HepG2 (cell line): ENCODE measurements around the gene RIMOC1. TPM values are rescaled to one million over a fixed set of nuclear protein-coding genes. Genes with fewer than 3 reads are reported as not detected.
A peak's percentile ranks its signal among the peaks of the same experiment; 100 is the strongest.

Experiments
- ASH2L ChIP-seq: fragments of 300-600, 200-600 bp; sonication (generic); IDR thresholded peaks from 2 replicates; pipeline ENCODE4 v1.7.0; 2017; ENCODE audit warnings: low read depth, mild to moderate bottlenecking, moderate library complexity, mixed read lengths, low read length; ENCODE audit not compliant: insufficient read length
- DBP ChIP-seq: sonication (generic); formaldehyde crosslinking; IDR thresholded peaks from 2 replicates; pipeline ENCODE4 v1.4.0; 2020; ENCODE audit warnings: missing genetic modification reagents; ENCODE audit errors: not compliant biosample characterization
- DRAP1 ChIP-seq: IDR thresholded peaks from 2 replicates; pipeline ENCODE4 v1.6.1; 2016; ENCODE audit warnings: missing genetic modification reagents, missing compliant biosample characterization
- EEA1 ChIP-seq: sonication (generic); formaldehyde crosslinking; IDR thresholded peaks from 2 replicates; pipeline ENCODE4 v1.5.1; 2020; ENCODE audit warnings: mild to moderate bottlenecking, missing genetic modification reagents, borderline replicate concordance
- ELF1 ChIP-seq: sonication (generic); formaldehyde crosslinking; IDR thresholded peaks from 2 replicates; pipeline ENCODE4 v1.4.0; 2020; ENCODE audit warnings: missing genetic modification reagents
- FOXM1 ChIP-seq: sonication (generic); formaldehyde crosslinking; IDR thresholded peaks from 2 replicates; pipeline ENCODE4 v1.5.0; 2020; ENCODE audit warnings: missing genetic modification reagents
- HMGXB4 ChIP-seq, 2 experiments: sonication (generic) in 1 of 2; formaldehyde crosslinking in 1 of 2; IDR thresholded peaks; 2 replicates each; pipeline versions ENCODE4 v1.4.0 to v1.6.1; 2018 to 2020; ENCODE audit warnings: missing genetic modification reagents in 2 of 2, borderline replicate concordance in 1 of 2, low read depth in 1 of 2, mild to moderate bottlenecking in 1 of 2, missing biosample characterization in 1 of 2
- MAFF ChIP-seq: IDR thresholded peaks from 2 replicates; pipeline ENCODE4 v1.6.1; 2011; ENCODE audit warnings: low read depth, low read length, improper control_type of control experiment
- NFRKB ChIP-seq: fragments of 450-650 bp; IDR thresholded peaks from 2 replicates; pipeline ENCODE4 v1.6.1; 2017
- REST ChIP-seq, 2 experiments: IDR thresholded peaks; 2 replicates each; pipeline ENCODE4 v1.6.1; 2011 to 2012; ENCODE audit warnings: low read length in 2 of 2, borderline replicate concordance in 1 of 2, low read depth in 1 of 2, mild to moderate bottlenecking in 1 of 2, moderate library complexity in 1 of 2
- SAP130 ChIP-seq: IDR thresholded peaks from 2 replicates; pipeline ENCODE4 v1.6.1; 2016; ENCODE audit warnings: low read depth
- SRY ChIP-seq: sonication (generic); formaldehyde crosslinking; IDR thresholded peaks from 2 replicates; pipeline ENCODE4 v1.8.0; 2022; ENCODE audit warnings: mild to moderate bottlenecking, missing genetic modification reagents
- TFAP4 ChIP-seq: sonication (generic); IDR thresholded peaks from 2 replicates; pipeline ENCODE4 v1.6.1; 2016; ENCODE audit warnings: low read depth, borderline replicate concordance
- ZKSCAN5 ChIP-seq: sonication (generic); formaldehyde crosslinking; IDR thresholded peaks from 2 replicates; pipeline ENCODE4 v1.5.1; 2020; ENCODE audit warnings: mild to moderate bottlenecking, missing genetic modification reagents
- ZNF225 ChIP-seq: sonication (generic); formaldehyde crosslinking; IDR thresholded peaks from 2 replicates; pipeline ENCODE4 v1.4.0; 2020; ENCODE audit warnings: mild to moderate bottlenecking, missing genetic modification reagents
- ZNF276 ChIP-seq: sonication (generic); formaldehyde crosslinking; IDR thresholded peaks from 2 replicates; pipeline ENCODE4 v1.4.0; 2020; ENCODE audit warnings: mild to moderate bottlenecking, low read depth, missing genetic modification reagents
- ZNF589 ChIP-seq: sonication (generic); formaldehyde crosslinking; conservative IDR thresholded peaks from 2 replicates; pipeline ENCODE4 v1.8.0; 2022; ENCODE audit warnings: mild to moderate bottlenecking, moderate library complexity, missing genetic modification reagents
- ZSCAN31 ChIP-seq: sonication (generic); formaldehyde crosslinking; IDR thresholded peaks from 2 replicates; pipeline ENCODE4 v1.5.0; 2020; ENCODE audit warnings: low read depth, mild to moderate bottlenecking, missing genetic modification reagents
- polyA plus RNA-seq, 8 experiments: library from polyadenylated mRNA; depleted of rRNA in 3 of 8; stranded (reverse) in 7 of 8; unstranded in 1 of 8; fragments of >200 nt; fragmentation: Illumina TruSeq in 4 of 8; extraction: Trizol in 4 of 8; gene quantifications; 2 replicates each; pipeline versions ENCODE4 v1.2.1 to v1.2.3, GENCODE V29; 2011 to 2016; ENCODE audit warnings: low read depth in 4 of 8, missing spikeins in 1 of 8, mixed read lengths in 1 of 8; ENCODE audit not compliant: insufficient read depth in 1 of 8
- total RNA-seq, 5 experiments: library from RNA; depleted of rRNA; stranded (reverse); fragments of >200 nt; fragmentation: Illumina TruSeq; extraction: Trizol; gene quantifications; 2 replicates each; pipeline ENCODE4 v1.2.3, GENCODE V29; 2016; ENCODE audit warnings: low read depth in 1 of 5

The RIMOC1 gene
- total and polyA plus RNA-seq, 2 of the 13 experiments (the other 11 are each of a cell fraction or from before 2014, with no cell fraction given) = 16.3 to 16.9 TPM

- TF ChIP-seq DRAP1 (peak; percentile 81), REST (IDR thresholded peaks at IDR 0.05; ENCODE audit: borderline replicate concordance in 1 of 2, low read depth in 1 of 2, low read length in 2 of 2) (peak in 1 of 2 experiments; percentile 69; a peak in 1 of 4 replicates), ELF1 (CRISPR knock-in tag) (peak; percentile 92), ZNF276 (peak; percentile 69; the same call in 1 of the 2 replicates), ZNF225 (CRISPR knock-in tag) (peak; percentile 87), NFRKB (peak; percentile 59; the same call in 1 of the 2 replicates), FOXM1 (no peak), EEA1 (CRISPR knock-in tag) (no peak), MAFF (no peak), SAP130 (peak; percentile 99), ZNF589 (CRISPR knock-in tag) (no peak), ZKSCAN5 (peak; percentile 39; the same call in 1 of the 2 replicates), ZSCAN31 (CRISPR knock-in tag) (peak; percentile 85; the same call in 1 of the 2 replicates), ASH2L (peak; percentile 90), DBP (no peak), HMGXB4 (CRISPR knock-in tag; IDR thresholded peaks at IDR 0.05; ENCODE audit: borderline replicate concordance in 1 of 2, low read depth in 1 of 2) (peak; percentile 91 to 92), SRY (CRISPR knock-in tag) (peak; percentile 77), TFAP4 (peak; percentile 90; the same call in 1 of the 2 replicates)
These were observed at the start of gene RIMOC1 (continued) for GRCh38 chr5:41903892-41904799.
